Inferior parietal cortex (tissue), 1 donor: ENCODE measurements around the gene NUDT16L1.
A peak's percentile ranks its signal among the peaks of the same experiment; 100 is the strongest.
"Not testable (repeated sequence)": the region's sequence is repeated elsewhere in the genome, so short reads cannot be mapped to it uniquely, and the experiment has no call there.

Experiments
- DNase-seq: peaks from one replicate; pipeline ENCODE4 v3.0.0-alpha.2; 2016; ENCODE audit errors: extremely low spot score

NUDT16L1 gene

DNA sequence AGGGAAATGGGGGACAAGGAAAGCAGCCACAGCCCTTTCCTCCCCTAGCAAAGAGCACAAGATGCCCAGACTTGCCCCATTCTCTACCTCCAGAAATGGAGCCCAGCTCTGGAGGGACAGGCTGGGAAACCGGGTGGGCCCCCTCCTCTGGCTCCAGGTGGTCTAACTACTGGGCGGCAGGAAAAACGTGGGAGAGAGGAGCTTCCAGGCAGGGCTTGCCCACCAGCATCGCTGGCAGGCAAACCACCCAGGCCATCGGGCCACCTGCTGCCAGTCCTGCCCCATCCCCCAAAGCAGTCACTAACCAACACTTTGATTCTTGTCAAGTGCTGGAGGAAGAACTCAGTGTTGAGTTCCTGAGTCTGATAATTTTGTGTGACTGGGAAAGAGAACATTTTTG lies 25.1 kb downstream of the NUDT16L1 start:
- DNase-seq: no peak

DNA sequence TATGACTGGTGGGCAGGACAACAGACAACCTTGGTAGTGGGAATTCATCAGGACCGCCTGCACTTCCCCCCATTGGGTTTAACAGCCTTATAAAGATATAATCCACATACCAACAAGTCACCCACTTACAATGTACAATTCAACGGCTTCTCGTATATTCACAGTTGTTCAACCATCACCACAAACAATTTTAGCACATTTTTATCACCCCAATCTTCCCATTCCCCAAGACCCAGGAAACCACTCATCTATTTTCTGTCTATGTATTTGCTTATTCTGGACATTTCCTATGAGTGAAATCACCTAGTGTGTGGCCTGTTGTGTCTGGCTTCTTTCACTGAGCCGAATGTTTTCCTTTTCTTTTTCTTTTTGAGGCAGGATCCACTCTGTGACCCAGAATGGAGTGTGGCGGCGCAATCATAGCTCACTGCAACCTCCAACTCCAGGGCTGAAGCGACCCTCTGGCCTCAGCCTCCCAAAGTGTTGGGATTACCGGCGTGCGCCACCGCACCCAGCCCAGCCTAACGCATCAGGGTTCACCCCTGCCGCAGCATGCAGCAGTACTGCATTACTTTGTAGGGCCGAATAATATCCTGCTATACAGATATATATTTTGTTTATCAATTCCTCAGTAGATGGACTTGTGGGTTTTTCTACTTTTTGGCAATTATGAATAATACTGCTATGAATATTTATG lies 29.9 kb downstream of the NUDT16L1 start:
- no peak for DNase-seq

DNA sequence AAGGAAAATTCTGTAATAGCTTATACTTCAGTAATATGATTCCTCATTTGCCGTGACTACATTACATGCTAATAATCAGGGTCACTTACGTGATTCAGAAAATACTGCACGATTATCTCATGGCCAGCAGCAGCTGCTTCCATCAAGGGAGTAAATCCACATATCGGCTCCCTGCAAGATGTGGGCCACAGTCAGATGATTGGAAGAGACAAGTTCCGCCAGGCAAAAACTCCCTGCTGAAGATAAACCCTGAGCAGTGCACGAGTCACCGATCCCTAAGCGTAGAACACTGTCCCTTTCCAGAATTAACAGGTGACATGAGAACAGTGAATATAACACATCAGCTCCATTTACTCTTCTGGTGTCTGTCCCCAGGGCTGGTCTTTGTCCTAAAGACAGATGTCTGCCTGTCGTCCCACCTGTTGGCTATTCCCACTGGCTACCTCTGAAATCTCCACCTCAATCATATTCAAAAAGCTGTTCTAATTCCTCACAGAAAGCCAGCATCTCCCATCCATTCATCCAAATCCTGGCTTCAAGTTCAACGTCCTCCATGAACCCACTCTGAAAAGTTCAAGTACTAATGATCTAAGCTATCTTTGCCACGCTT lies 31.4 kb downstream of the NUDT16L1 start:
- DNase-seq: no peak

DNA sequence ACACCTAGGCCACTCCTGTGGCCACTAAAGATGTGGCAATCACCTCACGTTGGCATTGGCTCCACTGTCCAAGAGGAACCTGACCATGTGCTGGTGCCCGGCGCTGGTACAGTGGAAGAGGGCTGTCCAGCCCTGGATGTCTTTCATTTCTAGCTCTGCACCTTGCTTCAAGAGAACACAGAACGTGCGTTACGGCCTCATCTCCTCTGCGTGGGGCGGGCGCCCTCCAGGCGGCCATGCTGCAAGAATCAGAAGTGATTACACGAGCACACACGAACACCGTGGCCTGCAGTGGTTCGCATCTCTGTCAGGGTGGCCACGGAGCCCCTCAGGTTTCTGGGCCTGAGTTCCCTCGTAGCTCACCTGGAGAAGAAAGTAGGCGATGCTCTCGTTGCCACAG lies 33.3 kb downstream of the NUDT16L1 start:
- no peak for DNase-seq

DNA sequence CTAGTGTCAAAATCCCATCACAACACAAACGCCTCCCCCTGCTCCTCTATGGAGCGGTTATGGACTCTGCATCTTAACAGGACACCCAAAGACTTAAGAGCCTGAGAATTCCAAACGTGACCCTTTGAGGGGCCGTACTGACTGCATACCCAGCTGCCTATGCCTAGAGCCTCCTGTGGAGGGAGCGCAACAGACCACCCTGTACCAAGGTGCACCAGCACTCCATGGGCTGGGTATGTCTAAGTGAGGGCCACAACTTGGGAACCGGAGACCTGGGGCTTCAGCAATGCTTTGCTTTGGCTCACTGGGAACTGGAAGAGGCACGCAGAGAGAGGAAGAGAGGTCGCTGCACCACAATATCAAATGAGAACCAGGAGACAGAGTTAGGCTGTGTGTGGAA lies 35.3 kb downstream of the NUDT16L1 start:
- no peak for DNase-seq

DNA sequence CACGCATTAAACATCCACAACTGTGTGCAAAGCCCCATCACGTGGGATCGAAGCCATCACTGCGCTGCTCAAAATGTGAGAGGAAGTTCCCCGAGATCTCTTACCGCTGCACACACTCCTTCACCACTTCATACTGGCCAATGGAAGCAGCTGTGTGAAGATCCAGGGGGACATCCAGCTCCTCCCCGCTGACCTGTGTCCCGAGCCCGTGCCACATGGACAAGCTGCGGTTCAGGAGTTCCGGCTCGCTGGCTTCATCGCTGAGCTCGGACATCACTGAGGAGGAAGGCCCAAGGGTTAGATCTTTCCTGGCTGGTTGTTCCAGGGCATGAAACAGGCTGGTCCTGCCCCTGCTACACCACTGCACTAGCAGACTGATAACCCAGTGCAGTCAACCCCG lies 36.5 kb downstream of the NUDT16L1 start:
- no peak for DNase-seq

DNA sequence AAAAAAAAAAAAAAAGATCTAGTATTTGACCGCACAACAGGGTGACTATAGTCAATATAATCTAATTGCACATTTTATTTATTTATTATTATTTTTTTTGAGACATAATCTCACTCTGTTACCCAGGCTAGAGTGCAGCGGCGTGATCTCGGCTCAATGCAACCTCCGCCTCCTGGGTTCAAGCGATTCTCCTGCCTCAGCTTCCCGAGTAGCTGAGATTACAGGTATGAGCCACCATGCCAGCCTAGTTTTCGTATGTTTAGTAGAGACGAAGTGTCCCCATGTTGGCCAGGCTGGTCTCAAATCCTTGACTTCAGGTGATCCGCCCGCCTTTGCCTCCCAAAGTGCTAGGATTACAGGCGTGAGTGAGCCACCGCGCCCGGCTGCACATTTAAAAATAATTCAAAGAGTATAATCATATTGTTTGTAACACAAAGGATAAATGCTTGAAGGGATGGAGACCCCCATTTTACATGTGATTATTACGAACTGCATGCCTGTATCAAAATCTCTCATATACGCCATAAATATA lies 39.9 kb downstream of the NUDT16L1 start:
- no peak for DNase-seq

DNA sequence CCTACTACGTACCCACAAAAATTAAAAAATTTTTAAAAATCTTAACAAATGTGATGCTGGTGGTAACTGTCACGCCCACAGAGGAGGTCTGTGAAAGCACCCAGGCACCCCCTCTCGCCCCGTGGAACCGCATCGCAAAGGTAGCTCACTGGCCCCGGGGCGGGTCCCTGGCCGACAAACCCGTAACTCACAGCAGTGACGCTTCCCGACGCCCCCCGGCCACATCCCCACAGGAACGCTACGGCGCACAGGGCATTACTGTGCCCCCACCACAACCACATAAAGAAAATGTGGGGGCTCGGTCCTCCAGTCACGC lies 40.3 kb downstream of the NUDT16L1 start:
- no peak for DNase-seq

DNA sequence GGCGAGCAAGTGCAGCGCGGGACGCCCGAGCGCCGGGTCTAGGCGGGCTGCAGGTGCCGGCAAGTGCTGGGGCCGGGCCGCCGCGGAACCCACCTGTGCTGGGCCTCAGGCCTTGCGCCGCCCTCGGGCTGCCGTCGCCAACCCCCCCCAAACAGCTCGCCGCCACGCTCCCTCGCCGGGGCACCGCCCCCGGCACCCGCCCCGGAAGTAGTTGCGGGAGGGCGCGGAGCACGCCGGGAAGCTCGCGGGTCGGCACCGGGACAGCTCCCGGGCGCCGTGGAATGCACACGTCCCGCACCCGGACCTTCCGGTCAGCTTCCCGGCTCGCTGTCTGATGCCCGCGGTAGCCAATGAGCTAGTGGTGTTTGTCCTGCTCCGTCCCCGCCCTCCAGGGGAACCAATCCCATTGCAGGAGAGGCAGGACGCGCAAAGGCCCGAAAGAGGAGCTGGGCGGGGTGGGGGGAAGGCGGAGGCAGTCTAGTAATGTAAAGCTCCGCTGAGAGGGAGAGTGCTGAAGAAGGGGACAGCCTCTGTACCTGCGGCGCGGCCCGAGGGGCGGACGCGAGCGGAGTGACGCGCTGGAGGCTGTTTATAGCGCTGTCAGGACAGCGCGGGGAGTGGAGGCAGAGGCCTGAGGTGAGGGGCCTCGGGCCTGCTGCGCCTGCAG lies 40.8 kb downstream of the NUDT16L1 start, which contains the start of the genes ANKS3 and DNAAF8:
Gene ANKS3, minus strand, starts transcription at position 209 of the 667 bp plus-strand sequence. CDS start 4,122 bp downstream, outside the sequence.
Gene DNAAF8, plus strand, starts transcription at position 475 of the 667 bp plus-strand sequence. CDS start 1,978 bp downstream, outside the sequence.
- peak; percentile 95 for DNase-seq

DNA sequence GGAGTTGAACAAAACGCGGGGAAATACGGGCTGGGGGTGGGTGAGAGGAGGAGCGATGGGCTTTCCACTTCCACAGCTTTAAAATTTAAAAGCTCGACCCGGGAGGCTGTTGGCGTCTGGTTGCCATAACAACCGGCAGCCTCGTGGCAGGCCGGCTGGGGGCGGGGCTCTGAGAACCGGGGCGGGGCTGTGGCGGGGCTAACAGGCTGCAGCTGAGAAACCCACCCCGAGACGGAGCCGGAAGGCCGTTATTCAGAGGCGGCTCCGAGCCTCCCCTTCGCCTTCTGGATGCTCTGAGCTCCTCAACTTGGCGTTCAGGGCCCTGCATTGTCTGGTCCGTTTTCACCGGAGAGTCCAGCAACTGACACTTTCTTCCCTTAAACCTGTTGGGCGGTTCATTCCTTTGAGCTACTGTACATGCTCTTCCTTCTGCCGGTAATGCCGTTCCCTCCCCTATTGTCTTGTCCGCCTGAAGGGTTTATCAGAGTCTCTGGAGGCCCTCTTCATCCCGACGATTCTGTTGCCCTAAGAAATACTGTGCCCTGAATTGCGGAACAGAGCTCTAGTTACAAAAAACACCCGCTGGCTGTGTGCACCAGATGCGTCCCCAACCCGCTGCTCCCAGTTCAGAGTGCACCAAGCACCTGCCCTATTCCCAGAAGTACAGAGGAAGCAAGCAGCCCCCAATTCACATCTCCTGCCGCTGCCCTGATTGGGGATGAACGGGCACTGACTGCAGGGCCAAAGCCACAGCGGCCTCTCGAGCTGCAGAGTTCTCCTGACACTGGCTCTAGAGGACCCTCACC lies 41.6 kb downstream of the NUDT16L1 start:
- peak; percentile 42 for DNase-seq

DNA sequence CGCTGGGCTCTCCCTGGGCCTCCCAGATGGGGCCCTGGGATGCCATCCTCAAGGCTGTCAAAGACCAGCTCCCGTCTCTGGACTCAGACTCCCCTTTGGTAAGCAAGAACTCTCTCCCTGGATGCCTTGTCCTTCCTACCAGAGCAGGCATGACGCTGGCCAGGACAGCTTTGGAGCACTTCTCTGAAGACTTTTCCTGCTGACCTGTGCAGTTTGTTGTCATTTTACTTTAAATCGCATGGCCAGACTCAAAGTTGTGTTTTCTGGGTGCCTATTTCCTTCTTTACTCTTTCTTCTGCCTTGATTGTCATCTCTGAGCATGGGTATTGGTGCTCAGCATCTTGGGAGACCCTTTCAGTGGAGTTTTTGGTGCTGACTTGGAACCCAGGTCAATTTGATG lies 43.2 kb downstream of the NUDT16L1 start:
- no peak for DNase-seq

DNA sequence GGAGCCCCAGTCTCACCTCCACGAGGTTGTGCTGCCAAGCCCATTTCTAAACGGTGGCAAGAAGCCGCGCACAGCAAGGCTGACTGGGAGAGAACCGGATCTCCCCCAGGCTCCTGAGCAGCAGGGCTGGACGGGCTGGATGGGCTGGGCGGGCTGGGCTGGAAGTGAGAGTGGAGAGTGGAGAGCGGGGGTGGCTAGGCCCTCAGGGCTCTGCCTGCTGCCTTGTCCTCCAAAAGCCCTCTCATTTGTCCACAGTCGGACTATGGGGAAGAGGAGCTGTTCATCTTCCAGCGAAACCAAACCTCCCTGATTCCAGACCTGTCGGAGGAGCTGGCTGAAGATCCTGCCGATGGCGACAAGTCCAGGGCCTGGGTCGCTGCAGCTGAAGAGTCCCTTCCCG lies 44.2 kb downstream of the NUDT16L1 start:
- DNase-seq: no peak

DNA sequence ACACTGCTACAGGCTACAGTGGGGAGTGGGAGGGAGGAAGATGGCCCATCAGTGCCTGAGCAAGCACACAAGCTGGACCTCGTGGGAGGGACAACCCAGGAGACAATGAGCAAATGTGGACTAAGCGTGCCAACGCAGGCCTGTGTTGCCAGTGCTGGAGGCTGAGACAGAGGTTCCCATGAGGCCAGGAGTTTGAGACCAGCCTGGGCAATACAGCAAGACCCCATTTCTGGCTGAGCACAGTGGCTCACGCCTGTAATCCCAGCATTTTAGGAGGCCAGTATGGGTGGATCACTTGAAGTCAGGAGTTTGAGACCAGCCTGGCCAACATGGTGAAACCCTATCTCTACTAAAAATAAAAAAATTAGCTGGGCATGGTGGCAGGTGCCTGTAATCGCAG lies 45.0 kb downstream of the NUDT16L1 start:
- not testable (repeated sequence) for DNase-seq

DNA sequence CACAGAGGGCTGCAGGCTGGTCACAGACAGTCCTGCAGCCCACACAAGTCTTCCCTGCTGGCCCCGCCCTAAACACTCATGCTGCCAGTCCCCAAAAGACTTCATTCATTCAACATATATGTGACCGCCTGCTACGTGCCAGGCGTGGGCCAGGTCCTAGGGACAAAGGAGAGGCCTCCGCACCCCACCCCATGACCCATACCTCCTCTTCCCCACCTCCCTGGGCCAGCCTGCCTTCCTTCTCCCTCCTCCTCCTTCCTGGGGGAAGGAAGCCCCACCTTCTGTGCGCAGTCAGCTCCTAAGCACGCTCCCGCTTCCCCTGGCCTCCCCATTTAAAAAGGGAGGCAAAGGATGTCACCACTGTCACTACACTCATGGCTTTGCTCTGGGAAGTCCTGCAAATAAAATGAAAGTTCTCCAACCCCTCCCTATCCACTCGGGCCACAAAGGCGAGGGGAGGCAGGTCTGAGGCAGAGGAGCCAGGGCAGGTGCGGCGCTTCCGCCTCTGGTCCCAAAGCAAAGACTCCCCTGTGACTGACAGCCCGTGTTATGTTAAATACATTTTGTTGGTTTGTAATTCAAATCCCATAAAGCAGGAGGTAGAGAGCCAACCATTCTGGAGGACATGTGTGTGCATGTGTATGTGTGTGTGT lies 50.0 kb downstream of the NUDT16L1 start:
- DNase-seq: no peak

DNA sequence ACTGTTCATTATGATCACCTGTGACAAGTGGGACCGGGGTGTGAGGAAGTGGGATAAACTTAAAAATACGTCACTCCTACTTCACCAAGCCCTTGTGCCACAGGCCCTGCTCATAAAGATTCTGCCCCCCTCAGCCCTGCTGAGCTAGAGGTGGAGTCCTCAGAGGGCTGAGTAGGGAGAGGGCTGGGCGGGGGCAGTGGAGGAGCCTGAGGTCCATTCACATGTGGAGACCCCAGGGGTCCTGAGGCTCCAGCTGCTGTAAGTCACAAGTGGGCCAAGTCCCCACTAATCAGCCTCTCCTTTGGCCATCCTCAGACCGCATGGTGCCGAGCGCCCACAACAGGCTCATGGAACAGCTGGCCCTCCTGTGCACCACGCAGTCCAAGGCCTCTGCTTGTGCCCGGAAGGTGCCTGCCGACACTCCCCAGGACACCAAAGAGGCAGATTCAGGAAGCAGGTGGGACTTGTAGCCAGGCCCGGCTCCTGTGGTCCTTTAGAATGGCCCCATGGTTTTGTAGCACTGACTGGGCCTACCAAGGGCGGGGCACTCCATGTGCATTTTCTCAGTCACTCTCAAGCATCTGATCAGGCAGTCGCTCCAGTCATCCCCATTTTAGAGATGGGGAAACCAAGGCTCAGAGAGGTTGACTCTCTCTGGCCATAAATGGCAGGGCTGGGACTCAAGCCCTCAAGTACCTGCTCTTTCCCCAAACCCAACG lies 51.4 kb downstream of the NUDT16L1 start:
- DNase-seq: no peak

DNA sequence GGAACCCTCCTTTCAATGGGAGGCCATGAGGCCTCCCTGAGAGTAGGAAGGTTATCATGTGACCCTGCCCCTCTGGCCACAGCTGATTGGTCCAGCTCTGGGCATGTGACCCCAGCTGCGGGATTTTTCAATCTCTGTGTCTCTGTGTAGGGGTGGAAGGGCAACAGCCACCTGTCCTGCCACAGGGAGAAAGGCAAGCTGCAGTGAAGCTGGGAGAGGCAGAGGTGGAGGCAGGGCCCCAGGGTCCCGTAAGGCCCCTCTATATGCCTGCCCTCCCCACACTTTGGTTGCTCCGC lies 51.9 kb downstream of the NUDT16L1 start:
- no peak for DNase-seq
